Upper lobe of left lung (tissue), 4 donors: ENCODE measurements around the gene HOXC6.

Experiments used
- CTCF ChIP-seq, 6 experiments: fragments of 450-650 bp in 4 of 6; fragments of 200-600 bp in 2 of 6; sonication (generic) in 2 of 6; IDR thresholded peaks; one replicate each; pipeline ENCODE4 v1.5.1; 2016 to 2019; ENCODE audit warnings: antibody characterized with exemption in 6 of 6
- EP300 ChIP-seq, 4 donors: sonication (generic); formaldehyde crosslinking; IDR thresholded peaks; one replicate each; pipeline ENCODE4 v1.5.1; 2017; ENCODE audit warnings: antibody characterized with exemption in 4 of 4, control low read depth in 2 of 4
- POLR2A ChIP-seq, 4 donors: fragments of 450-650 bp; IDR thresholded peaks; one replicate each; pipeline ENCODE4 v1.5.1; 2016 to 2017; ENCODE audit warnings: antibody characterized with exemption in 4 of 4, mild to moderate bottlenecking in 2 of 4

GRCh38 chr12:54051874-54052437, 23.7 kb downstream of the HOXC6 start:
- TF ChIP-seq POLR2A (IDR thresholded peaks at IDR 0.05) (no peak), CTCF (IDR thresholded peaks at IDR 0.05) (no peak), EP300 (IDR thresholded peaks at IDR 0.05) (no peak)
